IMR-90 (cell line): ENCODE data around the gene EXOC4. TPM values are rescaled to one million over a fixed set of nuclear protein-coding genes. Genes with fewer than 3 reads are reported as not detected.

Experiments
- ATAC-seq: fragments of 200-7000 bp; cut with Tn5 transposase; 2 replicates; pipeline ENCODE4 v1.9.1; 2020; ENCODE audit warnings: low read depth, mild to moderate bottlenecking, moderate library complexity
- BruUV-seq: library from RNA; stranded (reverse); fragments of 400-500 nt; replicated peaks from 2 replicates; lab custom pipeline; 2021; lab: Mats Ljungman, UMichigan
- CTCF ChIA-PET: fragments of 300-600 bp; formaldehyde crosslinking; extraction: SDS; loops from one replicate; lab custom pipeline; 2021; ENCODE audit warnings: antibody characterized with exemption; lab: Yijun Ruan, JAX
- POLR2A ChIA-PET: fragments of 300-600 bp; sonication (Branson Sonifier 250); formaldehyde crosslinking; loops from one replicate; lab custom pipeline; 2022; ENCODE audit warnings: antibody characterized with exemption; ENCODE audit not compliant: unreplicated experiment; lab: Charles Lee
- DNase-seq: peaks from one replicate; pipeline ENCODE4 v3.0.0; 2013
- H2AFZ ChIP-seq: replicated peaks from 2 replicates; pipeline ENCODE3; 2013; ENCODE audit warnings: low read length, mild to moderate bottlenecking; ENCODE audit not compliant: poor library complexity
- H2AK5ac ChIP-seq: 2 replicates; pipeline ENCODE4 v1.6.1; 2013; ENCODE audit warnings: low read depth, low read length, inconsistent platforms
- H2AK9ac ChIP-seq: replicated peaks from 2 replicates; pipeline ENCODE3; 2013; ENCODE audit warnings: mild to moderate bottlenecking, low read depth, low read length, moderate library complexity; ENCODE audit not compliant: poor library complexity
- H2BK120ac ChIP-seq: 2 replicates; pipeline ENCODE4 v1.6.1; 2013; ENCODE audit warnings: low read depth, low read length, inconsistent platforms
- H2BK15ac ChIP-seq: 3 replicates; pipeline ENCODE4 v1.6.1; 2013; ENCODE audit warnings: low read depth, low read length, inconsistent platforms
- H2BK20ac ChIP-seq: 2 replicates; pipeline ENCODE4 v1.6.1; 2013; ENCODE audit warnings: low read depth, mild to moderate bottlenecking, inconsistent platforms, low read length, moderate library complexity
- H2BK5ac ChIP-seq: 2 replicates; pipeline ENCODE4 v1.6.1; 2013; ENCODE audit warnings: mild to moderate bottlenecking, low read depth, low read length, inconsistent platforms; ENCODE audit not compliant: poor library complexity, severe bottlenecking
- H3K14ac ChIP-seq: replicated peaks from 2 replicates; pipeline ENCODE4 v1.6.1; 2013; ENCODE audit warnings: low read depth, low read length, inconsistent platforms
- H3K18ac ChIP-seq: 2 replicates; pipeline ENCODE4 v1.6.1; 2013; ENCODE audit warnings: low read depth, low read length, control low read depth
- H3K23ac ChIP-seq: 2 replicates; pipeline ENCODE4 v1.6.1; 2013; ENCODE audit warnings: low read depth, low read length, inconsistent platforms
- H3K27ac ChIP-seq: 2 replicates; pipeline ENCODE4 v1.5.1; 2013; ENCODE audit warnings: mild to moderate bottlenecking, control low read depth, low read length; ENCODE audit not compliant: insufficient read depth
- H3K27me3 ChIP-seq: 2 replicates; pipeline ENCODE4 v1.6.1; 2013; ENCODE audit warnings: low read length; ENCODE audit not compliant: control insufficient read depth, insufficient read depth
- H3K36me3 ChIP-seq: 2 replicates; pipeline ENCODE4 v1.6.1; 2013; ENCODE audit warnings: low read length, mixed read lengths; ENCODE audit not compliant: control insufficient read depth, insufficient read depth
- H3K4ac ChIP-seq: 2 replicates; pipeline ENCODE4 v1.6.1; 2013; ENCODE audit warnings: low read depth, low read length, inconsistent platforms
- H3K4me1 ChIP-seq: 2 replicates; pipeline ENCODE4 v1.6.1; 2013; ENCODE audit warnings: low read length, mixed read lengths; ENCODE audit not compliant: control insufficient read depth, insufficient read depth
- H3K4me2 ChIP-seq: 2 replicates; pipeline ENCODE4 v1.6.1; 2013; ENCODE audit warnings: low read depth, mild to moderate bottlenecking, control low read depth, low read length, moderate library complexity
- H3K4me3 ChIP-seq: 2 replicates; pipeline ENCODE4 v1.5.1; 2013; ENCODE audit warnings: low read depth, mild to moderate bottlenecking, control low read depth, low read length, moderate library complexity; ENCODE audit not compliant: insufficient read depth
- H3K56ac ChIP-seq: 2 replicates; pipeline ENCODE4 v1.6.1; 2013; ENCODE audit warnings: low read length, inconsistent platforms; ENCODE audit not compliant: insufficient read depth; ENCODE audit errors: extremely low read depth
- H3K79me1 ChIP-seq, 2 experiments: 2 replicates each; pipeline ENCODE4 v1.6.1; 2013; ENCODE audit warnings: low read length in 2 of 2, inconsistent platforms in 1 of 2, low read depth in 1 of 2
- H3K9ac ChIP-seq: 2 replicates; pipeline ENCODE4 v1.6.1; 2013; ENCODE audit warnings: low read depth, low read length, control low read depth
- H3K9me1 ChIP-seq: 2 replicates; pipeline ENCODE4 v1.6.1; 2013; ENCODE audit warnings: low read length, inconsistent platforms; ENCODE audit not compliant: insufficient read depth
- H3K9me3 ChIP-seq: 2 replicates; pipeline ENCODE4 v1.6.1; 2013; ENCODE audit warnings: low read length; ENCODE audit not compliant: control insufficient read depth, insufficient read depth
- H4K20me1 ChIP-seq: 2 replicates; pipeline ENCODE4 v1.6.1; 2013; ENCODE audit warnings: low read length, inconsistent platforms; ENCODE audit not compliant: insufficient read depth
- H4K5ac ChIP-seq: 2 replicates; pipeline ENCODE4 v1.6.1; 2013; ENCODE audit warnings: mild to moderate bottlenecking, low read depth, low read length, control low read depth
- H4K8ac ChIP-seq, 2 experiments: 2 replicates each; pipeline ENCODE4 v1.6.1; 2013; ENCODE audit warnings: low read depth in 2 of 2, low read length in 2 of 2, control low read depth in 1 of 2, inconsistent platforms in 1 of 2
- H4K91ac ChIP-seq: 2 replicates; pipeline ENCODE4 v1.6.1; 2013; ENCODE audit warnings: low read depth, low read length, inconsistent platforms; ENCODE audit not compliant: insufficient read depth
- BHLHE40 ChIP-seq: fragments of 150-350 bp; IDR thresholded peaks from 2 replicates; pipeline ENCODE4 v1.6.1; 2016; ENCODE audit warnings: mild to moderate bottlenecking, low read depth, low read length
- CHD1 ChIP-seq: IDR thresholded peaks from 2 replicates; pipeline ENCODE4 v1.6.1; 2012; ENCODE audit warnings: low read depth, low read length, improper control_type of control experiment
- FOS ChIP-seq: fragments of 150-350 bp; IDR thresholded peaks from 2 replicates; pipeline ENCODE4 v1.6.1; 2016; ENCODE audit warnings: low read depth, low read length
- MAFK ChIP-seq: IDR thresholded peaks from 2 replicates; pipeline ENCODE4 v1.6.1; 2012; ENCODE audit warnings: low read depth, low read length, improper control_type of control experiment
- POLR2A ChIP-seq: IDR thresholded peaks from 2 replicates; pipeline ENCODE4 v1.6.1; 2012; ENCODE audit warnings: mild to moderate bottlenecking, low read depth, low read length
- RCOR1 ChIP-seq: IDR thresholded peaks from 2 replicates; pipeline ENCODE4 v1.6.1; 2012; ENCODE audit warnings: mild to moderate bottlenecking, low read length, improper control_type of control experiment; ENCODE audit not compliant: insufficient replicate concordance
- RFX5 ChIP-seq: IDR thresholded peaks from 2 replicates; pipeline ENCODE4 v1.8.0; 2012; ENCODE audit warnings: low read depth, mild to moderate bottlenecking, low read length, moderate library complexity
- dilution Hi-C: fragments of 300-500 bp; cut with HindIII; formaldehyde crosslinking; loops from one replicate; pipeline ENCODE4 v1.14.3; 2018; ENCODE audit warnings: low sequenced_read_pairs; ENCODE audit not compliant: unreplicated experiment
- in situ Hi-C: fragments of 300-500 bp; cut with MboI; formaldehyde crosslinking; loops from 3 replicates; pipeline ENCODE4 v1.14.3; 2019; ENCODE audit warnings: low sequenced_read_pairs, inconsistent platforms, mixed read lengths
- intact Hi-C: fragments of 100-400 bp; cut with micrococcal nuclease; formaldehyde crosslinking; loops from 2 replicates; pipeline ENCODE4 v1.10.0; 2022
- polyA plus RNA-seq, 3 experiments: library from polyadenylated mRNA; depleted of rRNA; stranded (reverse); fragments of >200 nt; gene quantifications; 2 replicates each; pipeline ENCODE4 v1.2.3, GENCODE V29; 2012; ENCODE audit warnings: low replicate concordance in 1 of 3
- total RNA-seq: library from RNA; depleted of rRNA; stranded (reverse); fragments of >200 nt; gene quantifications from 2 replicates; pipeline ENCODE4 v1.2.3, GENCODE V29; 2012
- TF ChIP-seq, protein P1 (sequence below): fragments of 150-350 bp; IDR thresholded peaks from 2 replicates; pipeline ENCODE4 v1.6.1; 2016; ENCODE audit warnings: low read depth, mild to moderate bottlenecking, low read length, moderate library complexity, borderline replicate concordance
- TF ChIP-seq, protein P2 (sequence below): fragments of 150-350 bp; IDR thresholded peaks from 2 replicates; pipeline ENCODE4 v1.6.1; 2017; ENCODE audit warnings: mild to moderate bottlenecking, antibody characterized with exemption, low read length, low read depth
- TF ChIP-seq, protein P3 (sequence below): conservative IDR thresholded peaks from 2 replicates; pipeline ENCODE4 v1.5.1; 2012; ENCODE audit warnings: mild to moderate bottlenecking, low read depth, low read length, improper control_type of control experiment

Gene EXOC4
- total and polyA plus RNA-seq, 2 of the 4 experiments (the other 2 are of a cell fraction) = 25.4 to 94.6 TPM

DNA sequence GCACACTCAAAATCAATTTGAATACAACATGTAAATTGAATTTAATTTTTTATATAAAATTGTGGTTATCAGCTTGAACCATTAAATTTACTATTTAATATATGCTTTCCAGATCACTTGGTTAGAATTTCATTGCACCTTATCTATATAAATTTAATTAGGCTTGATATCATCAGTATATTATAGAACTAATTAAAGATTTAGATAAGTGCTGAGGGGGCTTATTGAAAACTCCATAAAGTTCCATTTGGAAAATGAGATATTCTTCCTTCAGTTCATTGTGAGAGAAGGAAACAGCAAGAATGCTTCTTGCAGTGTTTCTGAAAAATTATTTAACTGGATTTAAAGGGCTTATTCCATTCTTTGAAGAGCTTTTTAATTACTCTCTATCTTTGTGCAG, 788.6 kb downstream of the EXOC4 start:
- Histone ChIP-seq H3K4me1 (no peaks in the 10 kb centered on the region), H4K20me1 (no peaks in the 10 kb centered on the region), H3K18ac (no peak overlapping the region), H2AK9ac (no peak overlapping the region), H3K79me1 (no peaks in the 10 kb centered on the region; a peak in 1 of 4 replicates), H4K5ac (no peak overlapping the region), H3K56ac (no peak overlapping the region), H3K9me3 (no peaks in the 10 kb centered on the region), H2BK20ac (no peak overlapping the region), H2AK5ac (no peak overlapping the region), H3K4me3 (no peak overlapping the region), H3K4ac (no peak overlapping the region), H3K4me2 (no peak overlapping the region), H2AFZ (no peak overlapping the region), H3K27me3 (no peaks in the 10 kb centered on the region), H2BK15ac (no peak overlapping the region), H3K14ac (no peak overlapping the region), H4K91ac (no peak overlapping the region), H3K23ac (no peak overlapping the region), H2BK120ac (no peak overlapping the region), H2BK5ac (no peak overlapping the region), H3K9me1 (no peaks in the 10 kb centered on the region; the same call in 1 of the 2 replicates), H3K9ac (no peak overlapping the region), H4K8ac (no peak overlapping the region), H3K27ac (no peak overlapping the region), H3K36me3 (no peaks in the 10 kb centered on the region)
- intact Hi-C loops = no loop called here
- DNase-seq (no peak), ATAC-seq (no peak)
- POLR2A ChIA-PET = no interaction called here
- no TSS peak for BruUV-seq
- CTCF ChIA-PET = no interaction called here
- no peak for TF ChIP-seq RFX5
- TF ChIP-seq, protein P1, sequence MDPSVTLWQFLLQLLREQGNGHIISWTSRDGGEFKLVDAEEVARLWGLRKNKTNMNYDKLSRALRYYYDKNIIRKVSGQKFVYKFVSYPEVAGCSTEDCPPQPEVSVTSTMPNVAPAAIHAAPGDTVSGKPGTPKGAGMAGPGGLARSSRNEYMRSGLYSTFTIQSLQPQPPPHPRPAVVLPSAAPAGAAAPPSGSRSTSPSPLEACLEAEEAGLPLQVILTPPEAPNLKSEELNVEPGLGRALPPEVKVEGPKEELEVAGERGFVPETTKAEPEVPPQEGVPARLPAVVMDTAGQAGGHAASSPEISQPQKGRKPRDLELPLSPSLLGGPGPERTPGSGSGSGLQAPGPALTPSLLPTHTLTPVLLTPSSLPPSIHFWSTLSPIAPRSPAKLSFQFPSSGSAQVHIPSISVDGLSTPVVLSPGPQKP = no peak
- no peak for TF ChIP-seq POLR2A
- TF ChIP-seq RCOR1 = no peak
- no peak for TF ChIP-seq CHD1
- TF ChIP-seq, protein P2, sequence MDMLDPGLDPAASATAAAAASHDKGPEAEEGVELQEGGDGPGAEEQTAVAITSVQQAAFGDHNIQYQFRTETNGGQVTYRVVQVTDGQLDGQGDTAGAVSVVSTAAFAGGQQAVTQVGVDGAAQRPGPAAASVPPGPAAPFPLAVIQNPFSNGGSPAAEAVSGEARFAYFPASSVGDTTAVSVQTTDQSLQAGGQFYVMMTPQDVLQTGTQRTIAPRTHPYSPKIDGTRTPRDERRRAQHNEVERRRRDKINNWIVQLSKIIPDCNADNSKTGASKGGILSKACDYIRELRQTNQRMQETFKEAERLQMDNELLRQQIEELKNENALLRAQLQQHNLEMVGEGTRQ = no peak
- TF ChIP-seq BHLHE40 = no peak
- no peak for TF ChIP-seq MAFK
- TF ChIP-seq FOS = no peak
- TF ChIP-seq, protein P3, sequence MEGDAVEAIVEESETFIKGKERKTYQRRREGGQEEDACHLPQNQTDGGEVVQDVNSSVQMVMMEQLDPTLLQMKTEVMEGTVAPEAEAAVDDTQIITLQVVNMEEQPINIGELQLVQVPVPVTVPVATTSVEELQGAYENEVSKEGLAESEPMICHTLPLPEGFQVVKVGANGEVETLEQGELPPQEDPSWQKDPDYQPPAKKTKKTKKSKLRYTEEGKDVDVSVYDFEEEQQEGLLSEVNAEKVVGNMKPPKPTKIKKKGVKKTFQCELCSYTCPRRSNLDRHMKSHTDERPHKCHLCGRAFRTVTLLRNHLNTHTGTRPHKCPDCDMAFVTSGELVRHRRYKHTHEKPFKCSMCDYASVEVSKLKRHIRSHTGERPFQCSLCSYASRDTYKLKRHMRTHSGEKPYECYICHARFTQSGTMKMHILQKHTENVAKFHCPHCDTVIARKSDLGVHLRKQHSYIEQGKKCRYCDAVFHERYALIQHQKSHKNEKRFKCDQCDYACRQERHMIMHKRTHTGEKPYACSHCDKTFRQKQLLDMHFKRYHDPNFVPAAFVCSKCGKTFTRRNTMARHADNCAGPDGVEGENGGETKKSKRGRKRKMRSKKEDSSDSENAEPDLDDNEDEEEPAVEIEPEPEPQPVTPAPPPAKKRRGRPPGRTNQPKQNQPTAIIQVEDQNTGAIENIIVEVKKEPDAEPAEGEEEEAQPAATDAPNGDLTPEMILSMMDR = no peak
- in situ Hi-C loops = no loop called here
- dilution Hi-C loops = no loop called here
